Liver (tissue), 10 donors: ENCODE data around the gene VPS29. TPM values are rescaled to one million over a fixed set of nuclear protein-coding genes. Genes with fewer than 3 reads are reported as not detected.

Experiments
- DNase-seq: peaks from one replicate; pipeline ENCODE4 v3.0.0-alpha.2; 2017; ENCODE audit warnings: low spot score
- H3K27ac ChIP-seq, 2 donors: one replicate each; pipeline ENCODE4 v1.7.0; 2013; ENCODE audit warnings: inconsistent platforms in 2 of 2, low read length in 2 of 2, control low read depth in 1 of 2, low read depth in 1 of 2, mild to moderate bottlenecking in 1 of 2
- H3K27me3 ChIP-seq, 4 donors: one replicate each; pipeline versions ENCODE4 v1.6.1 to v1.7.0; 2013; ENCODE audit warnings: low read length in 3 of 4, inconsistent platforms in 1 of 4, mild to moderate bottlenecking in 1 of 4, moderate library complexity in 1 of 4; ENCODE audit not compliant: control insufficient read depth in 4 of 4, insufficient read depth in 4 of 4
- H3K36me3 ChIP-seq, 4 donors: one replicate each; pipeline versions ENCODE4 v1.6.1 to v1.7.0; 2013; ENCODE audit warnings: low read length in 3 of 4, mild to moderate bottlenecking in 3 of 4, low read depth in 1 of 4, moderate library complexity in 1 of 4; ENCODE audit not compliant: control insufficient read depth in 4 of 4, insufficient read depth in 3 of 4
- H3K4me1 ChIP-seq, 4 donors: one replicate each; pipeline versions ENCODE4 v1.6.1 to v1.7.0; 2013; ENCODE audit warnings: low read length in 3 of 4, mild to moderate bottlenecking in 3 of 4, moderate library complexity in 1 of 4; ENCODE audit not compliant: control insufficient read depth in 4 of 4, insufficient read depth in 4 of 4
- H3K4me3 ChIP-seq, 3 donors: one replicate each; pipeline versions ENCODE4 v1.6.1 to v1.7.0; 2013; ENCODE audit warnings: low read length in 3 of 3, control low read depth in 1 of 3, low read depth in 1 of 3, mild to moderate bottlenecking in 1 of 3
- H3K9ac ChIP-seq, 2 donors: one replicate each; pipeline ENCODE4 v1.7.0; 2013; ENCODE audit warnings: low read length in 2 of 2, mild to moderate bottlenecking in 2 of 2, moderate library complexity in 2 of 2, control low read depth in 1 of 2, low read depth in 1 of 2
- H3K9me3 ChIP-seq, 4 donors: one replicate each; pipeline versions ENCODE4 v1.6.1 to v1.7.0; 2013; ENCODE audit warnings: low read length in 3 of 4; ENCODE audit not compliant: control insufficient read depth in 4 of 4
- FOXA1 ChIP-seq: IDR thresholded peaks from 2 replicates; pipeline ENCODE4 v1.6.1; 2016; ENCODE audit warnings: antibody characterized with exemption
- FOXA2 ChIP-seq: IDR thresholded peaks from 2 replicates; pipeline ENCODE4 v1.6.1; 2016; ENCODE audit warnings: antibody characterized with exemption
- GABPA ChIP-seq, 2 donors: IDR thresholded peaks in 1 of 2; conservative IDR thresholded peaks in 1 of 2; 2 replicates each; pipeline ENCODE4 v1.6.1; 2016; ENCODE audit warnings: antibody characterized with exemption in 2 of 2, mild to moderate bottlenecking in 1 of 2, moderate library complexity in 1 of 2
- HNF4A ChIP-seq, 2 donors: conservative IDR thresholded peaks; 2 replicates each; pipeline ENCODE4 v1.6.1; 2016; ENCODE audit warnings: antibody characterized with exemption in 2 of 2, mild to moderate bottlenecking in 2 of 2
- HNF4G ChIP-seq: IDR thresholded peaks from 2 replicates; pipeline ENCODE4 v1.6.1; 2016; ENCODE audit warnings: antibody characterized with exemption
- JUND ChIP-seq, 2 donors: IDR thresholded peaks; 2 replicates each; pipeline ENCODE4 v1.6.1; 2016; ENCODE audit warnings: antibody characterized with exemption in 2 of 2
- NR2F2 ChIP-seq: IDR thresholded peaks from 2 replicates; pipeline ENCODE4 v1.6.1; 2016; ENCODE audit warnings: antibody characterized with exemption
- RAD21 ChIP-seq, 2 donors: IDR thresholded peaks; 2 replicates each; pipeline ENCODE4 v1.6.1; 2016; ENCODE audit warnings: antibody characterized with exemption in 2 of 2, mild to moderate bottlenecking in 2 of 2
- RXRA ChIP-seq, 2 donors: IDR thresholded peaks; 2 replicates each; pipeline ENCODE4 v1.6.1; 2017 to 2018; ENCODE audit warnings: antibody characterized with exemption in 2 of 2, mild to moderate bottlenecking in 1 of 2
- SP1 ChIP-seq: IDR thresholded peaks from 2 replicates; pipeline ENCODE4 v1.6.1; 2018; ENCODE audit warnings: antibody characterized with exemption, mild to moderate bottlenecking
- TAF1 ChIP-seq: conservative IDR thresholded peaks from 2 replicates; pipeline ENCODE4 v1.6.1; 2016; ENCODE audit warnings: antibody characterized with exemption, mild to moderate bottlenecking
- YY1 ChIP-seq: IDR thresholded peaks from 2 replicates; pipeline ENCODE4 v1.6.1; 2016; ENCODE audit warnings: antibody characterized with exemption, mild to moderate bottlenecking
- WGBS: extraction: QIAGEN DNeasy Blood & Tissue Kit; methylation state at CpG from one replicate; pipeline ENCODE4 v1.1.7; 2013; 5-methylcytosine and 5-hydroxymethylcytosine counted together
- polyA plus RNA-seq, 2 donors: library from polyadenylated mRNA; stranded (reverse) in 1 of 2; unstranded in 1 of 2; fragments of 200-250 nt in 1 of 2; fragments of >200 nt in 1 of 2; fragmentation: Nextera tagmentation in 1 of 2; extraction: Ambion mirVana in 1 of 2; gene quantifications; one replicate each; pipeline versions ENCODE4 v1.2.1 to v1.2.3, GENCODE V29; 2013 to 2015
- small RNA-seq: library from RNA; depleted of rRNA; stranded (forward); fragments of <200 nt; gene quantifications from one replicate; pipeline ENCODE3, GENCODE V24; 2014
- total RNA-seq, 2 donors: library from RNA; depleted of rRNA; stranded (reverse); fragments of >200 nt; gene quantifications; one replicate each; pipeline ENCODE4 v1.2.3, GENCODE V29; 2014
- TF ChIP-seq, protein P1 (sequence below): IDR thresholded peaks from 2 replicates; pipeline ENCODE4 v1.6.1; 2016; ENCODE audit warnings: antibody characterized with exemption, mild to moderate bottlenecking
- TF ChIP-seq, protein P2 (sequence below): fragments of 150-350 bp; IDR thresholded peaks from 2 replicates; pipeline ENCODE4 v1.5.1; 2017; ENCODE audit warnings: improper control_type of control experiment, low read depth, low read length; ENCODE audit not compliant: missing input control
- TF ChIP-seq, protein P3 (sequence below): IDR thresholded peaks from 2 replicates; pipeline ENCODE4 v1.6.1; 2016; ENCODE audit warnings: antibody characterized with exemption
- TF ChIP-seq, protein P4 (sequence below): IDR thresholded peaks from 2 replicates; pipeline ENCODE4 v1.6.1; 2016; ENCODE audit warnings: antibody characterized with exemption
- TF ChIP-seq, protein P5 (sequence below): IDR thresholded peaks from 2 replicates; pipeline ENCODE4 v1.6.1; 2016; ENCODE audit warnings: antibody characterized with exemption
- donor health status: healthy.
- donor health status: healthy.
- donor health status: healthy.
- donor health status: healthy.
- donor health status: healthy.

VPS29 gene
- total and polyA plus RNA-seq, 4 donors = 48.0 to 170 (median 67.8) TPM

DNA sequence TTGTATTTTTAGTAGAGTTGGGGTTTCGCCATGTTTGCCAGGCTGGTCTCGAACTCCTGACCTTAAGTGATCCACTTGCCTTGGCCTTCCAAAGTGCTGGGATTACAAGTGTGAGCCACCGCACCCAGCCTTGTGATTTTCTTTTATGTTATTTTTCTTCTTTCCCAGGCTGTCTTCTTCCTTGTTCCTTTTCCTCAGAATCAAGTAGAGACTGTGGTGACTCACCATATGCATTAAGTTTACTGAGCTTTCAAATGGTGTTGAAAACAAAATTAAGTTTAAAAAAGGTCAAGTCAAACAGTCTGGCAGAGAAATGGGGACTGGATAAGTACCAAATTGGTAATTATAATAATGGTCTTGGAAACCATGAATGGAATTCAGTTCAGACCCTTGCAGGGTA is 57.5 kb downstream of the VPS29 start:
- Histone ChIP-seq H3K9me3 (no peaks in the 10 kb centered on the region), H3K4me1 (peaks cover 0 to 9% (median 2%) of the 10 kb centered on the region in 4 donors), H3K27ac (no peak overlapping the region), H3K27me3 (no peaks in the 10 kb centered on the region), H3K4me3 (no peak overlapping the region), H3K9ac (no peak overlapping the region), H3K36me3 (peaks cover 7 to 29% (median 19%) of the 10 kb centered on the region in 4 donors)
- TF ChIP-seq RAD21 (IDR thresholded peaks at IDR 0.05) = no peak
- TF ChIP-seq, protein P1, sequence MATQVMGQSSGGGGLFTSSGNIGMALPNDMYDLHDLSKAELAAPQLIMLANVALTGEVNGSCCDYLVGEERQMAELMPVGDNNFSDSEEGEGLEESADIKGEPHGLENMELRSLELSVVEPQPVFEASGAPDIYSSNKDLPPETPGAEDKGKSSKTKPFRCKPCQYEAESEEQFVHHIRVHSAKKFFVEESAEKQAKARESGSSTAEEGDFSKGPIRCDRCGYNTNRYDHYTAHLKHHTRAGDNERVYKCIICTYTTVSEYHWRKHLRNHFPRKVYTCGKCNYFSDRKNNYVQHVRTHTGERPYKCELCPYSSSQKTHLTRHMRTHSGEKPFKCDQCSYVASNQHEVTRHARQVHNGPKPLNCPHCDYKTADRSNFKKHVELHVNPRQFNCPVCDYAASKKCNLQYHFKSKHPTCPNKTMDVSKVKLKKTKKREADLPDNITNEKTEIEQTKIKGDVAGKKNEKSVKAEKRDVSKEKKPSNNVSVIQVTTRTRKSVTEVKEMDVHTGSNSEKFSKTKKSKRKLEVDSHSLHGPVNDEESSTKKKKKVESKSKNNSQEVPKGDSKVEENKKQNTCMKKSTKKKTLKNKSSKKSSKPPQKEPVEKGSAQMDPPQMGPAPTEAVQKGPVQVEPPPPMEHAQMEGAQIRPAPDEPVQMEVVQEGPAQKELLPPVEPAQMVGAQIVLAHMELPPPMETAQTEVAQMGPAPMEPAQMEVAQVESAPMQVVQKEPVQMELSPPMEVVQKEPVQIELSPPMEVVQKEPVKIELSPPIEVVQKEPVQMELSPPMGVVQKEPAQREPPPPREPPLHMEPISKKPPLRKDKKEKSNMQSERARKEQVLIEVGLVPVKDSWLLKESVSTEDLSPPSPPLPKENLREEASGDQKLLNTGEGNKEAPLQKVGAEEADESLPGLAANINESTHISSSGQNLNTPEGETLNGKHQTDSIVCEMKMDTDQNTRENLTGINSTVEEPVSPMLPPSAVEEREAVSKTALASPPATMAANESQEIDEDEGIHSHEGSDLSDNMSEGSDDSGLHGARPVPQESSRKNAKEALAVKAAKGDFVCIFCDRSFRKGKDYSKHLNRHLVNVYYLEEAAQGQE = no peak
- TF ChIP-seq, protein P2, sequence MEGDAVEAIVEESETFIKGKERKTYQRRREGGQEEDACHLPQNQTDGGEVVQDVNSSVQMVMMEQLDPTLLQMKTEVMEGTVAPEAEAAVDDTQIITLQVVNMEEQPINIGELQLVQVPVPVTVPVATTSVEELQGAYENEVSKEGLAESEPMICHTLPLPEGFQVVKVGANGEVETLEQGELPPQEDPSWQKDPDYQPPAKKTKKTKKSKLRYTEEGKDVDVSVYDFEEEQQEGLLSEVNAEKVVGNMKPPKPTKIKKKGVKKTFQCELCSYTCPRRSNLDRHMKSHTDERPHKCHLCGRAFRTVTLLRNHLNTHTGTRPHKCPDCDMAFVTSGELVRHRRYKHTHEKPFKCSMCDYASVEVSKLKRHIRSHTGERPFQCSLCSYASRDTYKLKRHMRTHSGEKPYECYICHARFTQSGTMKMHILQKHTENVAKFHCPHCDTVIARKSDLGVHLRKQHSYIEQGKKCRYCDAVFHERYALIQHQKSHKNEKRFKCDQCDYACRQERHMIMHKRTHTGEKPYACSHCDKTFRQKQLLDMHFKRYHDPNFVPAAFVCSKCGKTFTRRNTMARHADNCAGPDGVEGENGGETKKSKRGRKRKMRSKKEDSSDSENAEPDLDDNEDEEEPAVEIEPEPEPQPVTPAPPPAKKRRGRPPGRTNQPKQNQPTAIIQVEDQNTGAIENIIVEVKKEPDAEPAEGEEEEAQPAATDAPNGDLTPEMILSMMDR = no peak
- no peak for TF ChIP-seq SP1
- TF ChIP-seq FOXA2 = no peak
- no peak for TF ChIP-seq GABPA (IDR thresholded peaks at IDR 0.05 in 1 of 2, conservative IDR thresholded peaks at IDR 0.05 in 1 of 2)
- no peak for TF ChIP-seq JUND (IDR thresholded peaks at IDR 0.05)
- TF ChIP-seq RXRA (IDR thresholded peaks at IDR 0.05) = no peak
- no peak for TF ChIP-seq NR2F2
- TF ChIP-seq, protein P3, sequence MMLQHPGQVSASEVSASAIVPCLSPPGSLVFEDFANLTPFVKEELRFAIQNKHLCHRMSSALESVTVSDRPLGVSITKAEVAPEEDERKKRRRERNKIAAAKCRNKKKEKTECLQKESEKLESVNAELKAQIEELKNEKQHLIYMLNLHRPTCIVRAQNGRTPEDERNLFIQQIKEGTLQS = no peak
- TF ChIP-seq, protein P4, sequence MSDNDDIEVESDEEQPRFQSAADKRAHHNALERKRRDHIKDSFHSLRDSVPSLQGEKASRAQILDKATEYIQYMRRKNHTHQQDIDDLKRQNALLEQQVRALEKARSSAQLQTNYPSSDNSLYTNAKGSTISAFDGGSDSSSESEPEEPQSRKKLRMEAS = no peak
- no peak for TF ChIP-seq HNF4A (conservative IDR thresholded peaks at IDR 0.05)
- TF ChIP-seq, protein P5, sequence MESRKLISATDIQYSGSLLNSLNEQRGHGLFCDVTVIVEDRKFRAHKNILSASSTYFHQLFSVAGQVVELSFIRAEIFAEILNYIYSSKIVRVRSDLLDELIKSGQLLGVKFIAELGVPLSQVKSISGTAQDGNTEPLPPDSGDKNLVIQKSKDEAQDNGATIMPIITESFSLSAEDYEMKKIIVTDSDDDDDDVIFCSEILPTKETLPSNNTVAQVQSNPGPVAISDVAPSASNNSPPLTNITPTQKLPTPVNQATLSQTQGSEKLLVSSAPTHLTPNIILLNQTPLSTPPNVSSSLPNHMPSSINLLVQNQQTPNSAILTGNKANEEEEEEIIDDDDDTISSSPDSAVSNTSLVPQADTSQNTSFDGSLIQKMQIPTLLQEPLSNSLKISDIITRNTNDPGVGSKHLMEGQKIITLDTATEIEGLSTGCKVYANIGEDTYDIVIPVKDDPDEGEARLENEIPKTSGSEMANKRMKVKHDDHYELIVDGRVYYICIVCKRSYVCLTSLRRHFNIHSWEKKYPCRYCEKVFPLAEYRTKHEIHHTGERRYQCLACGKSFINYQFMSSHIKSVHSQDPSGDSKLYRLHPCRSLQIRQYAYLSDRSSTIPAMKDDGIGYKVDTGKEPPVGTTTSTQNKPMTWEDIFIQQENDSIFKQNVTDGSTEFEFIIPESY = no peak
- no peak for TF ChIP-seq YY1
- TF ChIP-seq HNF4G = no peak
- TF ChIP-seq FOXA1 = no peak
- TF ChIP-seq TAF1 = no peak
- DNase-seq = no peak
- 94% methylated on average over 3 of the region's 3 CpGs for WGBS

Small RNAs within 50 kb of the gene (small RNA-seq; reads per million reads assigned to genes)
- not detected for gene RF00278

Other genes starting within 250 kb of the VPS29 start
- gene ATP2A2, start 220.9 kb downstream of the VPS29 start, total RNA-seq = 100 to 1,000 TPM in 1 of 2 donors, 10 to 100 TPM in 1; 60.8 to 198 TPM
- 10 to 100 TPM; 20.9 to 74.3 TPM for gene ATP2A2, start 220.9 kb downstream of the VPS29 start, polyA plus RNA-seq
- 10 to 100 TPM; 19.3 to 21.1 TPM for gene ANAPC7, start 98.4 kb downstream of the VPS29 start, total RNA-seq
- 10 to 100 TPM; 11.4 to 13.3 TPM for gene ANAPC7, start 98.4 kb downstream of the VPS29 start, polyA plus RNA-seq
- 100 to 1,000 TPM in 1 of 2 donors, 10 to 100 TPM in 1; 86.2 to 101 TPM for gene ARPC3, start 51.8 kb downstream of the VPS29 start, total RNA-seq
- gene ARPC3, start 51.8 kb downstream of the VPS29 start, polyA plus RNA-seq = 100 to 1,000 TPM; 130 to 140 TPM
- 10 to 100 TPM; 13.4 to 17.7 TPM for gene GPN3, start 33.9 kb downstream of the VPS29 start, total RNA-seq
- 10 to 100 TPM; 19.6 to 47.2 TPM for gene GPN3, start 33.9 kb downstream of the VPS29 start, polyA plus RNA-seq
- 1 to 10 TPM; 3.6 to 7.4 TPM for gene FAM216A, start 33.3 kb downstream of the VPS29 start, total RNA-seq
- 1 to 10 TPM; 4.7 to 4.8 TPM for gene FAM216A, start 33.3 kb downstream of the VPS29 start, polyA plus RNA-seq
- gene RAD9B, start 220 bp upstream of the VPS29 start, total RNA-seq = under 1 TPM; 0.33 to 0.56 TPM
- under 1 TPM; 0.14 to 0.22 TPM for gene RAD9B, start 220 bp upstream of the VPS29 start, polyA plus RNA-seq
- gene PPTC7, start 81.2 kb upstream of the VPS29 start, total RNA-seq = 10 to 100 TPM in 1 of 2 donors, 1 to 10 TPM in 1; 8.5 to 15.7 TPM
- 1 to 10 TPM; 5.6 to 8.2 TPM for gene PPTC7, start 81.2 kb upstream of the VPS29 start, polyA plus RNA-seq
- 10 to 100 TPM; 11.3 to 12.0 TPM for gene TCTN1, start 112.0 kb upstream of the VPS29 start, total RNA-seq
- 10 to 100 TPM in 1 of 2 donors, 1 to 10 TPM in 1; 6.0 to 10.4 TPM for gene TCTN1, start 112.0 kb upstream of the VPS29 start, polyA plus RNA-seq
- gene HVCN1, start 187.0 kb upstream of the VPS29 start, total RNA-seq = 1 to 10 TPM; 2.6 to 5.4 TPM
- 1 to 10 TPM; 1.8 to 2.3 TPM for gene HVCN1, start 187.0 kb upstream of the VPS29 start, polyA plus RNA-seq
- 10 to 100 TPM; 49.2 to 73.2 TPM for gene PPP1CC, start 240.8 kb upstream of the VPS29 start, total RNA-seq
- gene PPP1CC, start 240.8 kb upstream of the VPS29 start, polyA plus RNA-seq = 10 to 100 TPM; 22.1 to 22.8 TPM